Nephron progenitor cell (in vitro differentiated cells): ENCODE results near the gene FOXF2.

Experiments
- DNase-seq: peaks from one replicate; pipeline ENCODE4 v3.0.0; 2021
- H3K27ac Mint-ChIP-seq: 2 replicates; pipeline ENCODE4 v1.8.0; 2021; ENCODE audit warnings: mild to moderate bottlenecking, moderate library complexity, mixed read lengths
- H3K27me3 Mint-ChIP-seq: 2 replicates; pipeline ENCODE4 v1.8.0; 2021; ENCODE audit warnings: mild to moderate bottlenecking, low read depth, mixed read lengths; ENCODE audit not compliant: poor library complexity
- H3K36me3 Mint-ChIP-seq: 2 replicates; pipeline ENCODE4 v1.8.0; 2021; ENCODE audit warnings: low read depth, mixed read lengths
- H3K4me1 Mint-ChIP-seq: 2 replicates; pipeline ENCODE4 v1.8.0; 2021; ENCODE audit warnings: mixed read lengths
- H3K4me3 Mint-ChIP-seq: 2 replicates; pipeline ENCODE4 v1.8.0; 2021; ENCODE audit warnings: mild to moderate bottlenecking, moderate library complexity, mixed read lengths
- H3K9me3 Mint-ChIP-seq: 2 replicates; pipeline ENCODE4 v1.8.0; 2021; ENCODE audit warnings: mild to moderate bottlenecking, moderate library complexity, mixed read lengths
- TF ChIP-seq, protein P1 (sequence below): fragments of 200-600 bp; sonication (generic); IDR thresholded peaks from 2 replicates; pipeline ENCODE4 v1.5.0; 2021; ENCODE audit warnings: antibody characterized with exemption

Gene FOXF2

GRCh38 chr6:1417718-1418117 lies 28.3 kb downstream of the FOXF2 start:
- H3K4me3 Mint-ChIP-seq: no peak overlapping the region
- peaks cover 18% of the 10 kb centered on the region for H3K4me1 Mint-ChIP-seq
- peaks cover 33% of the 10 kb centered on the region for H3K27me3 Mint-ChIP-seq
- TF ChIP-seq, protein P1, sequence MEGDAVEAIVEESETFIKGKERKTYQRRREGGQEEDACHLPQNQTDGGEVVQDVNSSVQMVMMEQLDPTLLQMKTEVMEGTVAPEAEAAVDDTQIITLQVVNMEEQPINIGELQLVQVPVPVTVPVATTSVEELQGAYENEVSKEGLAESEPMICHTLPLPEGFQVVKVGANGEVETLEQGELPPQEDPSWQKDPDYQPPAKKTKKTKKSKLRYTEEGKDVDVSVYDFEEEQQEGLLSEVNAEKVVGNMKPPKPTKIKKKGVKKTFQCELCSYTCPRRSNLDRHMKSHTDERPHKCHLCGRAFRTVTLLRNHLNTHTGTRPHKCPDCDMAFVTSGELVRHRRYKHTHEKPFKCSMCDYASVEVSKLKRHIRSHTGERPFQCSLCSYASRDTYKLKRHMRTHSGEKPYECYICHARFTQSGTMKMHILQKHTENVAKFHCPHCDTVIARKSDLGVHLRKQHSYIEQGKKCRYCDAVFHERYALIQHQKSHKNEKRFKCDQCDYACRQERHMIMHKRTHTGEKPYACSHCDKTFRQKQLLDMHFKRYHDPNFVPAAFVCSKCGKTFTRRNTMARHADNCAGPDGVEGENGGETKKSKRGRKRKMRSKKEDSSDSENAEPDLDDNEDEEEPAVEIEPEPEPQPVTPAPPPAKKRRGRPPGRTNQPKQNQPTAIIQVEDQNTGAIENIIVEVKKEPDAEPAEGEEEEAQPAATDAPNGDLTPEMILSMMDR: no peak
- no peak for DNase-seq
- H3K9me3 Mint-ChIP-seq: peaks cover 5% of the 10 kb centered on the region
- no peaks in the 10 kb centered on the region for H3K36me3 Mint-ChIP-seq
- H3K27ac Mint-ChIP-seq: no peak overlapping the region

DNA sequence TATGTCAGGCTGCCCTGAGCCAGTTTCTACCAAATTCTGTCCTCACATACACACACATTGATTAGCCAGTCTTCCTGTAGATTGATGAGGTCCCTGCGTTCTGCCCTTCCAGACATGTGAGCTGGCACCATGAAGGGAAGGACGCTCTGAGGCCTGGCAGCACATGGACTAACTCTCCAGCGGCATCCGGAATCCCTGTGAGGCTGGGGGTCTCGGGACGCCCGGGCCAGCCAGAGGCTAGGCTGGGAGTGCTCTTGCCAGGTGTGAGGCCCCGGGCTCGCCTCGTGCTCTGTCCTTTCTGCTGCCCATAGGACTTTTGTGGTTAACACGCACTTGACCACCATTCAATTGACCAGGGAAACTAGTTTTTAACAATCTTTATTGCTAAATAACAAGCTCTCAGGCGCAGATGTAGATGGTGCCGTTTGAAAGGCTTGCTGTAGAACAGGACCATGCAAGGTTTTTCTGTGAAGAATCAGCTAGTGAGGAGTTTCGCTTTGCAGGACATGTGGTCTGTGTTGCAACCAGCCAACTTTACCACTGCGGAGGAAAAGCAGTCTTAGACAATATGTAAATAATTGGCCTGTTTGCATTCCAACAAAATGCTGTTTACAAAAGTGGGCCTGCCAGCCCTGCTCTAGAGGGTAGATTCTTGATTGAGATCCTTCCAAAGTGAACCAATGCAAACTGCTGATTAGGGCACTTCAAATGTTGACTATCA lies 29.3 kb downstream of the FOXF2 start:
- Mint-ChIP-seq H3K36me3 (no peaks in the 10 kb centered on the region), H3K9me3 (peaks cover 5% of the 10 kb centered on the region), H3K27me3 (peaks cover 31% of the 10 kb centered on the region), H3K4me3 (no peak overlapping the region), H3K4me1 (peaks cover 18% of the 10 kb centered on the region), H3K27ac (no peak overlapping the region)
- TF ChIP-seq, protein P1: no peak
- DNase-seq: no peak

DNA sequence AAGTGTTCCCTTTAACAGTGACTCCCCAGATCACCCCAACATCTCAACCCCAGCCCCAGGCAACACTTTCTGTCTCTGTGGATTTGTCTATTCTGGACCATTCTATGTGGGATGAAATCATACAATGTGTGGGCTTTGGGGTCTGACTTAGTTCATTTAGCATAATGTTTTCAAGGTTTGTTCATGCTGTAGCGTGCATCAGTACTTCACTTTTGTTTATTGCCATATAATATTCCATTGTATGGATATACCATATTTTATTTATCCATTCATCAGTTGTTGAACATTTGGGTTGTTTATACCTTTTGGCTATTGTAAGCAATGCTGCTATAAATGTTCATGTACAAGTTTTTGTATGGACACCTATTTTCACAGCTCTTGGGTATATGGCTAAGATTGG lies 31.0 kb downstream of the FOXF2 start:
- Mint-ChIP-seq H3K27me3 (peaks cover 36% of the 10 kb centered on the region), H3K4me1 (peaks cover 16% of the 10 kb centered on the region), H3K9me3 (peaks cover 5% of the 10 kb centered on the region), H3K27ac (no peak overlapping the region), H3K36me3 (no peaks in the 10 kb centered on the region), H3K4me3 (no peak overlapping the region)
- TF ChIP-seq, protein P1: no peak
- no peak for DNase-seq

- DNase-seq: no peak
- Mint-ChIP-seq H3K9me3 (peaks cover 5% of the 10 kb centered on the region), H3K36me3 (no peaks in the 10 kb centered on the region), H3K4me3 (no peak overlapping the region), H3K27me3 (peaks cover 41% of the 10 kb centered on the region), H3K27ac (no peak overlapping the region), H3K4me1 (peaks cover 9% of the 10 kb centered on the region)
- TF ChIP-seq, protein P1: no peak
Measured at GRCh38 chr6:1422290-1422689, 32.9 kb downstream of the FOXF2 start.

DNA sequence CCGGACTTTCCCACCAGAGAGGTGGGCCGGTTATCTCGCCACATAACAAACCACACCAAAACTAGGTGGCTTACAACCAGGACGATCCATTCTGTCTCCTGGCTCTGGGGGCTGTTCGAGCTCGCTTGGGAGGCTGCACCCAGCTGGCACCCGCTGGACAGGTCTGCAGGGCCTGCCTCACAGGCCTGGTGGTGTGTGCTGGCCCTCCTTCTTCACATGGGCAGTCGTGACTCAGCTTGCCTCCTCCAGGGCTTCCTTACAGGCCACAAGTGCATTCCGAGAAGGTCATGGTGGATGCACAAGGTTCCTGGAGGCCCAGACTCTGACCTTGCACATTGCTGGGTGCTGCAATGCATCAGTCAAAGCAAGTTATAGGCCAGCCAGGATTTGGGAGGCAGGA lies 34.2 kb downstream of the FOXF2 start:
- TF ChIP-seq, protein P1: no peak
- Mint-ChIP-seq H3K4me3 (no peak overlapping the region), H3K27ac (no peak overlapping the region), H3K27me3 (peaks cover 37% of the 10 kb centered on the region), H3K4me1 (peaks cover 4% of the 10 kb centered on the region), H3K36me3 (no peaks in the 10 kb centered on the region), H3K9me3 (peaks cover 5% of the 10 kb centered on the region)
- no peak for DNase-seq

DNA sequence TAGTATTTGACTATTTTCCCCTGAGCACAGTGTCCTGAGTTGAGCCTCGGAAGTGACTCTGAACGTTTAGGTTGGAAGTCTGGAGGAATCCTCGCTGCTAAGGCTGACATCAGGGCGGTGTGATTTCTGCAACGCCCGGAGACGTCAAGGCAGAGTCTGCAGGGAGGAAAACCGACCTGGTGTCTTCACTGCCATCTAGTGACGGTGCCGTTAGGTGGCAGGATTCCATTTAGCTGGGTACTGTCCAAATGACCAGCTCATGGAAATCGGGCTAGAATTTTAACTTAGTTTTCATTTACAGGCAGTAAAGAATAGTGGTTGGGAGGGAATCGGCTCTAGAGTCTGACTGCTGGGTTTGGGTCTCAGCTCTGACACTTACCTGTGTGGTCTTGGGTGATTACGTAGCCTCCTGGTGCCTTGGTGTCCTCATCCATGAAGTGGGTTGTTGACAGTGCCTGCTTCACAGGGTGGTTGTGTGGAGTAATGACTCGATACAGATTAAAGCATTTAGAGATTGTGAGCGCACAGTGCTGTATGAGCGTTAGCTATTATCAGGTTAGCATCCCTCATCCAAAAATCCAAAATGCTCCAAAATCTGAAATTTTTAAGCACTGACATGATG lies 35.0 kb downstream of the FOXF2 start:
- Mint-ChIP-seq H3K27ac (no peak overlapping the region), H3K4me1 (peaks cover 4% of the 10 kb centered on the region), H3K36me3 (no peaks in the 10 kb centered on the region), H3K27me3 (peaks cover 36% of the 10 kb centered on the region), H3K9me3 (peaks cover 5% of the 10 kb centered on the region), H3K4me3 (no peak overlapping the region)
- peak; percentile 48 for DNase-seq
- TF ChIP-seq, protein P1: peak; percentile 63
